ENCODE results near the gene LCE3E.

LCE3E gene

GRCh38 chr1:152566681-152567080, at the start of gene LCE3E:
LCE3E (minus strand) TSS chr1:152566780; CDS start chr1:152566208, 572 bp downstream.
- Histone ChIP-seq H3K4me1 (ENCODE audit: insufficient read depth, low read length, poor library complexity, severe bottlenecking) (no peaks in the 10 kb centered on the region), H3K79me2 (ENCODE audit: insufficient read depth, low read length) (no peaks in the 10 kb centered on the region), H3K4me2 (ENCODE audit: low read depth, low read length, poor library complexity, severe bottlenecking) (no peak within 1 kb of the TSS), H3K4me3 (ENCODE audit: low read length, poor library complexity, severe bottlenecking) (no peak within 1 kb of the TSS), H3K9me3 (ENCODE audit: insufficient read depth, low read depth, low read length) (peaks cover 5% of the 10 kb centered on the region; the same call in 1 of the 2 replicates), H2AFZ (ENCODE audit: low read length) (no peak within 1 kb of the TSS), H3K9ac (ENCODE audit: low read depth, low read length, poor library complexity, severe bottlenecking) (no peak within 1 kb of the TSS), H3K36me3 (ENCODE audit: insufficient read depth, low read length) (no peaks in the 10 kb centered on the region), H3K27me3 (ENCODE audit: insufficient read depth, low read length, poor library complexity, severe bottlenecking) (no peaks in the 10 kb centered on the region), H4K20me1 (ENCODE audit: insufficient read depth, low read length, poor library complexity, severe bottlenecking) (no peaks in the 10 kb centered on the region), H3F3A (ENCODE audit: low read depth) (no peaks in the 10 kb centered on the region), H3K9me2 (replicated peaks; ENCODE audit: low read depth, low read length) (no peaks in the 10 kb centered on the region)
- TF ChIP-seq EZH2phosphoT487 (IDR thresholded peaks at IDR 0.05; ENCODE audit: borderline replicate concordance): no peak
- TF ChIP-seq, protein P1, sequence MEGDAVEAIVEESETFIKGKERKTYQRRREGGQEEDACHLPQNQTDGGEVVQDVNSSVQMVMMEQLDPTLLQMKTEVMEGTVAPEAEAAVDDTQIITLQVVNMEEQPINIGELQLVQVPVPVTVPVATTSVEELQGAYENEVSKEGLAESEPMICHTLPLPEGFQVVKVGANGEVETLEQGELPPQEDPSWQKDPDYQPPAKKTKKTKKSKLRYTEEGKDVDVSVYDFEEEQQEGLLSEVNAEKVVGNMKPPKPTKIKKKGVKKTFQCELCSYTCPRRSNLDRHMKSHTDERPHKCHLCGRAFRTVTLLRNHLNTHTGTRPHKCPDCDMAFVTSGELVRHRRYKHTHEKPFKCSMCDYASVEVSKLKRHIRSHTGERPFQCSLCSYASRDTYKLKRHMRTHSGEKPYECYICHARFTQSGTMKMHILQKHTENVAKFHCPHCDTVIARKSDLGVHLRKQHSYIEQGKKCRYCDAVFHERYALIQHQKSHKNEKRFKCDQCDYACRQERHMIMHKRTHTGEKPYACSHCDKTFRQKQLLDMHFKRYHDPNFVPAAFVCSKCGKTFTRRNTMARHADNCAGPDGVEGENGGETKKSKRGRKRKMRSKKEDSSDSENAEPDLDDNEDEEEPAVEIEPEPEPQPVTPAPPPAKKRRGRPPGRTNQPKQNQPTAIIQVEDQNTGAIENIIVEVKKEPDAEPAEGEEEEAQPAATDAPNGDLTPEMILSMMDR (conservative IDR thresholded peaks at IDR 0.05; ENCODE audit: low read length): no peak

DNA sequence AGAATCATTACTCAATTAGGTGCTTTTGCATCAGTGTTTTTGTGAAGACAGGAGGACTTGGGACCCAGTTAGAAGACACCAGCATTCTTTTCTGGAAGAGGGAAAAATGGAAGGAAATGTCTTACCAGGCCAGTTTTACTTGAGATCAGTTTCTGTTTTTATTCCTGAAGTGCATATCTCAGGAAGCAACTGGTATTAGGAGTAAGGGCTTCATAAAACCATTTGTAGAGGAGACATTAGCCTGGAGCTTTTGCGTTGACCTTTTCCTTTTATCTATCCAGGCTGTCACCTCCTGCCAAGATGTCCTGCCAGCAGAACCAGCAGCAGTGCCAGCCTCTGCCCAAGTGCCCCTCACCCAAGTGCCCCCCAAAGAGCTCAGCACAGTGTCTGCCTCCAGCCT, 46.9 kb upstream of the LCE3E start, which contains the start of gene LCE3B:
Gene LCE3B, plus strand, starts transcription at position 301 of the 400 bp plus-strand sequence. Its CDS starts 0 bp downstream, at position 301.
- H3K9me2 ChIP-seq (replicated peaks; ENCODE audit: low read depth, low read length): no peaks in the 10 kb centered on the region
- H3K9me3 ChIP-seq (ENCODE audit: insufficient read depth, low read depth, low read length): peaks cover 1% of the 10 kb centered on the region; the same call in 1 of the 2 replicates
- TF ChIP-seq, protein P1 (conservative IDR thresholded peaks at IDR 0.05; ENCODE audit: low read length): no peak
- TF ChIP-seq EZH2phosphoT487 (IDR thresholded peaks at IDR 0.05; ENCODE audit: borderline replicate concordance): no peak
- no peaks in the 10 kb centered on the region for H3K4me1 ChIP-seq (ENCODE audit: insufficient read depth, low read length, poor library complexity, severe bottlenecking)
- H3K27me3 ChIP-seq (ENCODE audit: insufficient read depth, low read length, poor library complexity, severe bottlenecking): no peaks in the 10 kb centered on the region
- no peak within 1 kb of the TSS for H3K4me2 ChIP-seq (ENCODE audit: low read depth, low read length, poor library complexity, severe bottlenecking)
- H3K36me3 ChIP-seq (ENCODE audit: insufficient read depth, low read length): no peaks in the 10 kb centered on the region
- no peak within 1 kb of the TSS for H2AFZ ChIP-seq (ENCODE audit: low read length)
- H4K20me1 ChIP-seq (ENCODE audit: insufficient read depth, low read length, poor library complexity, severe bottlenecking): no peaks in the 10 kb centered on the region
- no peak within 1 kb of the TSS for H3K4me3 ChIP-seq (ENCODE audit: low read length, poor library complexity, severe bottlenecking)
- no peak within 1 kb of the TSS for H3K9ac ChIP-seq (ENCODE audit: low read depth, low read length, poor library complexity, severe bottlenecking)
- no peaks in the 10 kb centered on the region for H3K79me2 ChIP-seq (ENCODE audit: insufficient read depth, low read length)
- no peaks in the 10 kb centered on the region for H3F3A ChIP-seq (ENCODE audit: low read depth)

- Histone ChIP-seq H3K36me3 (ENCODE audit: insufficient read depth, low read length) (no peaks in the 10 kb centered on the region), H3K79me2 (ENCODE audit: insufficient read depth, low read length) (no peaks in the 10 kb centered on the region), H3K9me2 (replicated peaks; ENCODE audit: low read depth, low read length) (no peaks in the 10 kb centered on the region), H3K4me3 (ENCODE audit: low read length, poor library complexity, severe bottlenecking) (no peak within 1 kb of the TSS), H3K4me1 (ENCODE audit: insufficient read depth, low read length, poor library complexity, severe bottlenecking) (no peaks in the 10 kb centered on the region), H3K4me2 (ENCODE audit: low read depth, low read length, poor library complexity, severe bottlenecking) (no peak within 1 kb of the TSS), H3K9me3 (ENCODE audit: insufficient read depth, low read depth, low read length) (no peaks in the 10 kb centered on the region), H2AFZ (ENCODE audit: low read length) (no peak within 1 kb of the TSS), H3F3A (ENCODE audit: low read depth) (no peaks in the 10 kb centered on the region), H4K20me1 (ENCODE audit: insufficient read depth, low read length, poor library complexity, severe bottlenecking) (no peaks in the 10 kb centered on the region), H3K27me3 (ENCODE audit: insufficient read depth, low read length, poor library complexity, severe bottlenecking) (no peaks in the 10 kb centered on the region), H3K9ac (ENCODE audit: low read depth, low read length, poor library complexity, severe bottlenecking) (no peak within 1 kb of the TSS)
- TF ChIP-seq, protein P1 (conservative IDR thresholded peaks at IDR 0.05; ENCODE audit: low read length): no peak
- no peak for TF ChIP-seq EZH2phosphoT487 (IDR thresholded peaks at IDR 0.05; ENCODE audit: borderline replicate concordance)
These were observed 33.4 kb upstream of the LCE3E start, which contains the start of gene LCE3C for GRCh38 chr1:152599934-152600333. LCE3C (plus strand) TSS chr1:152600234; CDS start chr1:152600732, 498 bp downstream.
